Neuron (in vitro differentiated cells): ENCODE results near the gene USP17L27.
A peak's percentile ranks its signal among the peaks of the same experiment; 100 is the strongest.
"Not testable (repeated sequence)": the region's sequence is repeated elsewhere in the genome, so short reads cannot be mapped to it uniquely, and the experiment has no call there.

ENCODE experiments used
- H2AFZ ChIP-seq: one replicate; pipeline ENCODE4 v1.6.1; 2013; ENCODE audit warnings: low read depth, mild to moderate bottlenecking, inconsistent platforms, low read length, moderate library complexity
- H3K27me3 ChIP-seq: one replicate; pipeline ENCODE4 v1.6.1; 2013; ENCODE audit warnings: low read length; ENCODE audit not compliant: insufficient read depth
- H3K36me3 ChIP-seq: one replicate; pipeline ENCODE4 v1.6.1; 2013; ENCODE audit warnings: low read length; ENCODE audit not compliant: insufficient read depth
- H3K4me1 ChIP-seq: one replicate; pipeline ENCODE4 v1.6.1; 2013; ENCODE audit warnings: low read length; ENCODE audit not compliant: insufficient read depth
- H3K4me3 ChIP-seq: 2 replicates; pipeline ENCODE4 v1.5.1; 2013; ENCODE audit warnings: mild to moderate bottlenecking, low read length, moderate library complexity
- H3K9me3 ChIP-seq: one replicate; pipeline ENCODE4 v1.6.1; 2013; ENCODE audit warnings: low read length

USP17L27 gene

GRCh38 chr4:9343848-9344247 is at the start of gene USP17L27:
Gene USP17L27, plus strand, starts transcription at chr4:9344148. Its CDS starts 0 bp downstream, at chr4:9344148.
- H3K4me1 ChIP-seq, H3K9me3 ChIP-seq, H2AFZ ChIP-seq, H3K4me3 ChIP-seq, H3K27me3 ChIP-seq, H3K36me3 ChIP-seq: not testable (repeated sequence)

- not testable (repeated sequence) for H3K9me3 ChIP-seq, H3K36me3 ChIP-seq, H3K27me3 ChIP-seq, H3K4me3 ChIP-seq, H3K4me1 ChIP-seq, H2AFZ ChIP-seq
These were observed 19.8 kb upstream of the USP17L27 start for GRCh38 chr4:9324191-9324590.

GRCh38 chr4:9324865-9325264 is 19.1 kb upstream of the USP17L27 start, which contains the start of gene USP17L24:
Gene USP17L24, plus strand, starts transcription at chr4:9325165. Its CDS starts 0 bp downstream, at chr4:9325165.
- not testable (repeated sequence) for H3K4me1 ChIP-seq, H3K27me3 ChIP-seq, H3K4me3 ChIP-seq, H2AFZ ChIP-seq, H3K36me3 ChIP-seq, H3K9me3 ChIP-seq

GRCh38 chr4:9329611-9330010 is 14.3 kb upstream of the USP17L27 start, which contains the start of gene USP17L25:
Gene USP17L25, plus strand, starts transcription at chr4:9329911. Its CDS starts 0 bp downstream, at chr4:9329911.
- H3K36me3 ChIP-seq, H2AFZ ChIP-seq, H3K9me3 ChIP-seq, H3K4me3 ChIP-seq, H3K4me1 ChIP-seq, H3K27me3 ChIP-seq: not testable (repeated sequence)

- H3K4me1 ChIP-seq, H3K27me3 ChIP-seq, H3K36me3 ChIP-seq, H2AFZ ChIP-seq, H3K4me3 ChIP-seq, H3K9me3 ChIP-seq: not testable (repeated sequence)
These were observed 9.6 kb upstream of the USP17L27 start, which contains the start of gene USP17L26 for GRCh38 chr4:9334358-9334757. Gene USP17L26, plus strand, starts transcription at chr4:9334658. Its CDS starts 0 bp downstream, at chr4:9334658.

- not testable (repeated sequence) for H3K4me3 ChIP-seq, H3K36me3 ChIP-seq, H2AFZ ChIP-seq, H3K9me3 ChIP-seq, H3K27me3 ChIP-seq, H3K4me1 ChIP-seq
These were observed 4.8 kb upstream of the USP17L27 start, which contains the start of gene USP17L5 for GRCh38 chr4:9339103-9339502. Gene USP17L5, plus strand, starts transcription at chr4:9339403. Its CDS starts 0 bp downstream, at chr4:9339403.

GRCh38 chr4:9348593-9348992 is 4.6 kb downstream of the USP17L27 start, which contains the start of gene USP17L28:
Gene USP17L28, plus strand, starts transcription at chr4:9348893. Its CDS starts 0 bp downstream, at chr4:9348893.
- not testable (repeated sequence) for H3K27me3 ChIP-seq, H3K4me3 ChIP-seq, H3K4me1 ChIP-seq, H2AFZ ChIP-seq, H3K9me3 ChIP-seq, H3K36me3 ChIP-seq

- not testable (repeated sequence) for H3K36me3 ChIP-seq, H3K27me3 ChIP-seq, H3K4me1 ChIP-seq
These were observed 6.9 kb downstream of the USP17L27 start for GRCh38 chr4:9350866-9351265.

GRCh38 chr4:9353338-9353737 is 9.4 kb downstream of the USP17L27 start, which contains the start of gene USP17L29:
Gene USP17L29, plus strand, starts transcription at chr4:9353638. Its CDS starts 0 bp downstream, at chr4:9353638.
- H3K4me1 ChIP-seq, H3K4me3 ChIP-seq, H3K9me3 ChIP-seq, H3K27me3 ChIP-seq, H2AFZ ChIP-seq, H3K36me3 ChIP-seq: not testable (repeated sequence)

More at GRCh38 chr4:9350866-9351265, 6.9 kb downstream of the USP17L27 start:
- H3K4me3 ChIP-seq, H2AFZ ChIP-seq, H3K9me3 ChIP-seq: not testable (repeated sequence)

GRCh38 chr4:9362829-9363228 is 18.9 kb downstream of the USP17L27 start, which contains the start of gene USP17L30:
Gene USP17L30, plus strand, starts transcription at chr4:9363129. Its CDS starts 0 bp downstream, at chr4:9363129.
- not testable (repeated sequence) for H3K36me3 ChIP-seq, H3K4me1 ChIP-seq, H2AFZ ChIP-seq, H3K27me3 ChIP-seq, H3K4me3 ChIP-seq, H3K9me3 ChIP-seq

GRCh38 chr4:9379881-9380280 is 35.9 kb downstream of the USP17L27 start:
- not testable (repeated sequence) for H3K4me1 ChIP-seq, H3K4me3 ChIP-seq, H2AFZ ChIP-seq, H3K9me3 ChIP-seq, H3K36me3 ChIP-seq, H3K27me3 ChIP-seq

- not testable (repeated sequence) for H3K4me3 ChIP-seq, H3K9me3 ChIP-seq
These were observed 37.1 kb downstream of the USP17L27 start for GRCh38 chr4:9381012-9381534.

GRCh38 chr4:9384126-9384525 is 40.2 kb downstream of the USP17L27 start:
- Histone ChIP-seq H3K4me1 (no peaks in the 10 kb centered on the region), H2AFZ (no peak overlapping the region)

More at GRCh38 chr4:9381012-9381534, 37.1 kb downstream of the USP17L27 start:
- peak overlapping the region; percentile 61 for H2AFZ ChIP-seq
- not testable (repeated sequence) for H3K36me3 ChIP-seq, H3K27me3 ChIP-seq, H3K4me1 ChIP-seq

GRCh38 chr4:9389001-9389400 is 45.1 kb downstream of the USP17L27 start:
- not testable (repeated sequence) for H2AFZ ChIP-seq, H3K36me3 ChIP-seq, H3K4me3 ChIP-seq, H3K9me3 ChIP-seq, H3K27me3 ChIP-seq, H3K4me1 ChIP-seq

More at GRCh38 chr4:9384126-9384525, 40.2 kb downstream of the USP17L27 start:
- Histone ChIP-seq H3K9me3 (no peaks in the 10 kb centered on the region), H3K4me3 (no peak overlapping the region), H3K36me3 (no peaks in the 10 kb centered on the region), H3K27me3 (no peaks in the 10 kb centered on the region)
